Ascending aorta (tissue), 2 donors: ENCODE data around the gene MLH3. TPM values are rescaled to one million over a fixed set of nuclear protein-coding genes. Genes with fewer than 3 reads are reported as not detected.

Experiments used
- DNase-seq, 2 donors: peaks; one replicate each; pipeline ENCODE4 v3.0.0-alpha.2; 2019; ENCODE audit warnings: low spot score in 2 of 2
- H3K27ac ChIP-seq, 2 donors: fragments of 200-600 bp; sonication (generic); one replicate each; pipeline ENCODE4 v1.5.1; 2016 to 2017; ENCODE audit warnings: mild to moderate bottlenecking in 1 of 2
- H3K27me3 ChIP-seq: fragments of 200-600 bp; sonication (generic); one replicate; pipeline ENCODE4 v1.5.1; 2017
- H3K36me3 ChIP-seq, 2 donors: fragments of 200-600 bp; sonication (generic); one replicate each; pipeline ENCODE4 v1.5.1; 2016
- H3K4me1 ChIP-seq, 2 donors: fragments of 200-600 bp; sonication (generic); one replicate each; pipeline ENCODE4 v1.5.1; 2016 to 2017; ENCODE audit warnings: mild to moderate bottlenecking in 1 of 2
- H3K4me3 ChIP-seq, 2 donors: fragments of 200-600 bp; sonication (generic); one replicate each; pipeline ENCODE4 v1.5.1; 2016 to 2017; ENCODE audit warnings: mild to moderate bottlenecking in 1 of 2
- H3K9me3 ChIP-seq, 2 donors: fragments of 200-600 bp; sonication (generic); one replicate each; pipeline ENCODE4 v1.5.1; 2016
- intact Hi-C: fragments of 100-400 bp; cut with DNase I; formaldehyde crosslinking; loops from one replicate; pipeline ENCODE4 v1.15.1; 2023
- total RNA-seq: library from RNA; depleted of rRNA; stranded (reverse); fragments of >200 nt; gene quantifications from one replicate; pipeline ENCODE4 v1.1.0, GENCODE V29; 2016
- TF ChIP-seq, protein P1 (sequence below), 3 experiments: fragments of 200-600 bp in 2 of 3; fragments of 450-650 bp in 1 of 3; sonication (generic) in 2 of 3; IDR thresholded peaks; one replicate each; pipeline ENCODE4 v1.5.1; 2016 to 2019; ENCODE audit warnings: antibody characterized with exemption in 3 of 3, mild to moderate bottlenecking in 1 of 3, moderate library complexity in 1 of 3

MLH3 gene
- total RNA-seq, 1 donor from 2014 or later = 23.9 TPM

DNA sequence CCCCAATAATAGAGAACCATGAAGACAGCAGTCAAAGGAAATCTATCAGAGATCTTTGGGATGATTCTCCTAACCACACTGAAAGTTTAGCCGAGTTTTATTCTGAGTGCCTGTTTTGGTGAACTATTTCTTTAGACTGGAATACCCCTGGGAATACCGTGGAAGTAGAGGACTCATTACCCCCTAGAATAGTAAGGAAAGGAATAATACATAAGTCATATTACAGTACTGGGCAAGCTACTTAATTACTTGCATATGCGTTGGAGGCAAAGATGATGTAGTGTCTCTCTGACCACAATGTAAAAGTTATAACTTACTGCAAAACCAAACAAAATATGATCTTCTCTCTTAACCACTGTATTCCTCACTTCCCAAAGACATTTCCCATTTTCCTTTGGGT, 43.6 kb upstream of the MLH3 start:
- no peaks in the 10 kb centered on the region for H3K9me3 ChIP-seq
- intact Hi-C loops = no loop called here
- TF ChIP-seq, protein P1, sequence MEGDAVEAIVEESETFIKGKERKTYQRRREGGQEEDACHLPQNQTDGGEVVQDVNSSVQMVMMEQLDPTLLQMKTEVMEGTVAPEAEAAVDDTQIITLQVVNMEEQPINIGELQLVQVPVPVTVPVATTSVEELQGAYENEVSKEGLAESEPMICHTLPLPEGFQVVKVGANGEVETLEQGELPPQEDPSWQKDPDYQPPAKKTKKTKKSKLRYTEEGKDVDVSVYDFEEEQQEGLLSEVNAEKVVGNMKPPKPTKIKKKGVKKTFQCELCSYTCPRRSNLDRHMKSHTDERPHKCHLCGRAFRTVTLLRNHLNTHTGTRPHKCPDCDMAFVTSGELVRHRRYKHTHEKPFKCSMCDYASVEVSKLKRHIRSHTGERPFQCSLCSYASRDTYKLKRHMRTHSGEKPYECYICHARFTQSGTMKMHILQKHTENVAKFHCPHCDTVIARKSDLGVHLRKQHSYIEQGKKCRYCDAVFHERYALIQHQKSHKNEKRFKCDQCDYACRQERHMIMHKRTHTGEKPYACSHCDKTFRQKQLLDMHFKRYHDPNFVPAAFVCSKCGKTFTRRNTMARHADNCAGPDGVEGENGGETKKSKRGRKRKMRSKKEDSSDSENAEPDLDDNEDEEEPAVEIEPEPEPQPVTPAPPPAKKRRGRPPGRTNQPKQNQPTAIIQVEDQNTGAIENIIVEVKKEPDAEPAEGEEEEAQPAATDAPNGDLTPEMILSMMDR (IDR thresholded peaks at IDR 0.05) = no peak
- peaks cover 80 to 91% of the 10 kb centered on the region in 2 donors for H3K36me3 ChIP-seq
- no peaks in the 10 kb centered on the region for H3K4me1 ChIP-seq
- no peak overlapping the region for H3K27ac ChIP-seq
- no peak for DNase-seq
- no peak overlapping the region for H3K4me3 ChIP-seq
- no peaks in the 10 kb centered on the region for H3K27me3 ChIP-seq

DNA sequence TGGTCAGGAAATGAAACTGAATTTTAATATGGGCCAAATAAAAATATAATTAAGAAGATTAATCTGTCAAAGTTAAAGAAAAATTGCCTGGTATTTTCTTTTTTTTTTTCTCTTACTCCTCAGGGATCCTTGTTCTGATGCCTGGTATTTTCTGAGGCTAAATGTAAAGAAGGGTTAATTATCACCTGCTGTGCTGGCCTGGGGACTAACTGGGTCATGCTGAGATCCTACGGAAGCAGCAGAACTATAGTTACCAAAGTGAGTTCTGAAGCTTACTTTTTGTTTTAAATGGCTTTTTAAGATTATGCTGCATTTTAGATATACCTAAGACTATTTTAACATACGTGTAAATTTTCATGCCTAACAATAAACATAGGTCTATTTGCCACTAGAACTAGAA, 41.4 kb upstream of the MLH3 start:
- TF ChIP-seq, protein P1 (IDR thresholded peaks at IDR 0.05) = no peak
- Histone ChIP-seq H3K9me3 (no peaks in the 10 kb centered on the region), H3K4me1 (no peaks in the 10 kb centered on the region), H3K27ac (no peak overlapping the region), H3K36me3 (peaks cover 73 to 90% of the 10 kb centered on the region in 2 donors), H3K4me3 (no peak overlapping the region), H3K27me3 (no peaks in the 10 kb centered on the region)
- intact Hi-C loops = no loop called here
- no peak for DNase-seq

DNA sequence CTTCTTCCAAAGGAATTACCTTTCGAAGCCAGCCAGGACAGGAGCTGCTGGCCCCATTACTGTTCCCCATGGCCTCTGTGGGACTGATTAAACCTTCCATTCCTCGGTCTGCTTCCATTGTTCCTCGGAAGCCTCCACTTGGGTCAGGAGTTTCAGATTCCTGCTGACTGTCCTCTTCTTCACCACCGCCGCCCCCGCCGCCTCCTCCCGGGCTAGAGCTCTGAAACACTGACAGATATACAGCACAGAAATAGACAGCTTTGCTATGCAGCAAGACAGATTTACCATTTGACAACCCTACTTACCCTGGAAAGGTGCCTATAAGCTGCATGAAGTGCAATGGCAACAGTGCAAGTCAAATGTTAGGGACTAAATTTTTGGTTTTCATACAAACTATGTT, 40.0 kb upstream of the MLH3 start:
- intact Hi-C loops = no loop called here
- no peak for DNase-seq

DNA sequence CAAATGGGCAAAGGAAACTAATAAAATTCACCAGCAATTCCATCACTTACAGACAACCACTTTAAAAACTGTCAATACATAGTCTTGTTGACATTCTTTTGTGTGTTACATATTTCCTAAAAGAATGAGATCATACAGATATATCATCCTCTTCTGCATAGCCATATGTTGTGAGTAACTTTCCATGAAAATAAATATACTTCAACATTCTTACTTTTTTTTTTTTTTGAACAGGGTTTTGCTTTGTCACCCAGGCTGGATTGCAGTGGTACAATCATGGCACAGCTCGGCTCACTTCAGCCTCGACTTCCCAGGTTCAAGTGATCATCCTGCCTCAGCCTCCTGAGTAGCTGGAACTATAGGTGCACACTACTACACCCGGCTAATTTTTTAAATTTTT, 39.1 kb upstream of the MLH3 start:
- TF ChIP-seq, protein P1 (IDR thresholded peaks at IDR 0.05) = no peak
- H3K36me3 ChIP-seq = peaks cover 77 to 90% of the 10 kb centered on the region in 2 donors
- DNase-seq = no peak

More for the DNA sequence above, 40.0 kb upstream of the MLH3 start:
- H3K4me3 ChIP-seq = no peak overlapping the region
- no peaks in the 10 kb centered on the region for H3K9me3 ChIP-seq
- no peak overlapping the region for H3K27ac ChIP-seq
- H3K27me3 ChIP-seq = no peaks in the 10 kb centered on the region
- no peaks in the 10 kb centered on the region for H3K4me1 ChIP-seq
- TF ChIP-seq, protein P1 (IDR thresholded peaks at IDR 0.05) = no peak
- peaks cover 77 to 90% of the 10 kb centered on the region in 2 donors for H3K36me3 ChIP-seq

DNA sequence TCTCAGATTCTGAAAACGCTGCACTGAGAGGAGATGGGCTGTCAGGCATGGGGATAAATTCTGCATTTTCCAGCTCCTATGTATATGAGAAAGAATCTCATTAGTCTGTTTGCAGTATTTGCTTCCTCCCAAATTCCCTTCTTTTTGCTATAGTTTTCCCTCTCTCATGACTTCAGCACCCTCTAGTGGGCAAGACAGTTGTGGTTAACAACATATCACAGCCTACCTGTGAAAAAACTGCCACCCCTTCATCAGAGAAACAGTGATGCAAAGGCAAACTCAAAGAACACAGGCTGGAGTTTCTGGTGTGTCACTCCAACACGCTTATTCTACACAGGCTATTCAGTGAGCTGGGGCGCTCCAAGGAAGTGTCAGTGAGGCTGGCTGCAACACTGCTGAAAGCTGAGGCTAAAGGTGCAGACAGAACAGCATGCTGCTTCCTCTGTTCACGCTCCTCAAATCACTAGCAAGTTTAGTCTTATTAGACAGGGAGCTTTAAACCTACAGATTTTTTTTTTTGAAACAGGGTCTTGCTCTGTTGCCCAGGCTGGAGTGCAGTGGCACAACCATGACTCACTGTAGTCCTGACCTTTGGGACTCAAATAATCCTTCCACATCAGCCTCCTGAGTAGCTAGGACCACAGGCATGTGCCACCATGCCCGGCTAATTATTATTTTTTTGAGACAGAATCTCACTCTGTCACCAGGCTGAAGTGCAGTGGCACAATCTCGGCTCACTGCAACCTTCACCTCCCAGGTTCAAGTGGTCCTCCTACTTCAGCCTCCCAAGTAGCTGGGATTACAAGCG, 37.5 kb upstream of the MLH3 start:
- TF ChIP-seq, protein P1 (IDR thresholded peaks at IDR 0.05) = peak; percentile 71 to 82 (median 78)
- H3K4me1 ChIP-seq = no peaks in the 10 kb centered on the region
- intact Hi-C loops = loop anchor here (1.0 to 2.0 kb wide), 3 partner anchors 142 to 228 kb away; no protein-coding TSS in a partner anchor
- no peaks in the 10 kb centered on the region for H3K27me3 ChIP-seq
- no peak overlapping the region for H3K27ac ChIP-seq
- no peaks in the 10 kb centered on the region for H3K9me3 ChIP-seq
- peaks cover 78 to 90% of the 10 kb centered on the region in 2 donors for H3K36me3 ChIP-seq
- peak in 1 of 2 donors; percentile 69 for DNase-seq
- H3K4me3 ChIP-seq = no peak overlapping the region

More for the DNA sequence above, 39.1 kb upstream of the MLH3 start:
- Histone ChIP-seq H3K9me3 (no peaks in the 10 kb centered on the region), H3K4me1 (no peaks in the 10 kb centered on the region), H3K27ac (no peak overlapping the region), H3K4me3 (no peak overlapping the region), H3K27me3 (no peaks in the 10 kb centered on the region)
- intact Hi-C loops = no loop called here
